Measurements from ENCODE around the gene MMP3.

Gene MMP3

DNA sequence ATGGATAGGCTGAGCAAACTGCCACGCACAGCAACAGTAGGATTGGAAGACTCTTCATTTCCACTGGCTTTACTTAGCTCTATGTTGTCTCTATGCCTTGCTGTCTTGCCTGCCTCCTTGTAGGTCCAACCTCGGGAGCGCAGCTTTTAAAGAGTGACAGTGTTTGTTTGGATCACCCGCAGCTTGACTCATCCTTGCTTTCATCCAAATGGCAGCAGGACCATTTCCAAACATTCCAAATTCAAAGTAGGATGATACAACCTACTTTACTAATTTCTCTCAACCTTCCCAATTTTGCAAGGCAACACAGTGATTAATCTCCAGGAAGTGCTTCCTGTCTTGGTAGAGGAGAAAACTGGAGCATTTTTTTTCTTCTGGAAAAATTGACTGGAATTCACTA lies at the start of gene MMP3:
Gene MMP3, minus strand, starts transcription at position 121 of the 400 bp plus-strand sequence. Its CDS starts 63 bp downstream, at position 58.
- no peak within 1 kb of the TSS for H3K4me3 ChIP-seq (ENCODE audit: insufficient read depth, low read length, poor library complexity, severe bottlenecking)
- no peak within 1 kb of the TSS for H2AFZ ChIP-seq (ENCODE audit: low read depth, low read length, severe bottlenecking)
- H4K20me1 ChIP-seq (ENCODE audit: low read depth, low read length) = no peaks in the 10 kb centered on the region
- H3K9me3 ChIP-seq (ENCODE audit: insufficient read depth, low read length) = no peaks in the 10 kb centered on the region
- H3K9me2 ChIP-seq (replicated peaks; ENCODE audit: insufficient read depth, low read length) = no peaks in the 10 kb centered on the region
- no peaks in the 10 kb centered on the region for H3K79me2 ChIP-seq (ENCODE audit: insufficient read depth, low read length)
- H3K4me2 ChIP-seq (ENCODE audit: low read depth, low read length, poor library complexity, severe bottlenecking) = no peak within 1 kb of the TSS
- no peaks in the 10 kb centered on the region for H3F3A ChIP-seq (ENCODE audit: insufficient read depth)
- TF ChIP-seq, protein P1, sequence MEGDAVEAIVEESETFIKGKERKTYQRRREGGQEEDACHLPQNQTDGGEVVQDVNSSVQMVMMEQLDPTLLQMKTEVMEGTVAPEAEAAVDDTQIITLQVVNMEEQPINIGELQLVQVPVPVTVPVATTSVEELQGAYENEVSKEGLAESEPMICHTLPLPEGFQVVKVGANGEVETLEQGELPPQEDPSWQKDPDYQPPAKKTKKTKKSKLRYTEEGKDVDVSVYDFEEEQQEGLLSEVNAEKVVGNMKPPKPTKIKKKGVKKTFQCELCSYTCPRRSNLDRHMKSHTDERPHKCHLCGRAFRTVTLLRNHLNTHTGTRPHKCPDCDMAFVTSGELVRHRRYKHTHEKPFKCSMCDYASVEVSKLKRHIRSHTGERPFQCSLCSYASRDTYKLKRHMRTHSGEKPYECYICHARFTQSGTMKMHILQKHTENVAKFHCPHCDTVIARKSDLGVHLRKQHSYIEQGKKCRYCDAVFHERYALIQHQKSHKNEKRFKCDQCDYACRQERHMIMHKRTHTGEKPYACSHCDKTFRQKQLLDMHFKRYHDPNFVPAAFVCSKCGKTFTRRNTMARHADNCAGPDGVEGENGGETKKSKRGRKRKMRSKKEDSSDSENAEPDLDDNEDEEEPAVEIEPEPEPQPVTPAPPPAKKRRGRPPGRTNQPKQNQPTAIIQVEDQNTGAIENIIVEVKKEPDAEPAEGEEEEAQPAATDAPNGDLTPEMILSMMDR (IDR thresholded peaks at IDR 0.05; ENCODE audit: insufficient read depth, low read length, poor library complexity, severe bottlenecking) = no peak
- no peak for TF ChIP-seq EZH2phosphoT487 (conservative IDR thresholded peaks at IDR 0.05; ENCODE audit: low read length)
- no peaks in the 10 kb centered on the region for H3K27me3 ChIP-seq (ENCODE audit: low read length)
- no peak within 1 kb of the TSS for H3K9ac ChIP-seq (ENCODE audit: low read length)
- H3K36me3 ChIP-seq (ENCODE audit: low read length) = no peaks in the 10 kb centered on the region
- H3K27ac ChIP-seq (ENCODE audit: low read depth, low read length) = no peak within 1 kb of the TSS

DNA sequence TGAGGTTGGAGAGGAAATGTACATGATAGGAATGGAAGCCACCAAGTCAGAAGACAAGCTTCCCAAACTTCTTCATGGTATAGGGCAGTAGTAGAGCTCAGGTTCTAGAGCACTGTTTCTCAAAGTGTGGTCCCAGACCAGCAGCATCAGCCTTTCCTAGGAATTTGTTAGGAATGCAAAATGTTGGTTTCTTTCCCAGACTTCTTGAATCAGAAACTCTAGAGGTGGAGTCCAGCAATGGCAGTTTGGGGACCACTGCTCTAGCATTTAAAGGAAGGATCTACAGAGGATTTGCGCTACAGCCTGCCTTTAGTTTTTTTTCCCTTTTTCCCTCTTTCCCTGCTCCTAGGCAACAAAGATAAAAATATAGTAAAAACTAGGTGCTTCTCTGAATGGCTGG lies 48.3 kb upstream of the MMP3 start:
- Histone ChIP-seq H2AFZ (ENCODE audit: low read depth, low read length, severe bottlenecking) (no peak overlapping the region), H4K20me1 (ENCODE audit: low read depth, low read length) (no peaks in the 10 kb centered on the region), H3K36me3 (ENCODE audit: low read length) (no peaks in the 10 kb centered on the region), H3F3A (ENCODE audit: insufficient read depth) (no peaks in the 10 kb centered on the region), H3K27ac (ENCODE audit: low read depth, low read length) (no peak overlapping the region), H3K9ac (ENCODE audit: low read length) (no peak overlapping the region), H3K9me2 (replicated peaks; ENCODE audit: insufficient read depth, low read length) (no peaks in the 10 kb centered on the region), H3K4me3 (ENCODE audit: insufficient read depth, low read length, poor library complexity, severe bottlenecking) (no peak overlapping the region), H3K79me2 (ENCODE audit: insufficient read depth, low read length) (no peaks in the 10 kb centered on the region), H3K27me3 (ENCODE audit: low read length) (no peaks in the 10 kb centered on the region), H3K4me2 (ENCODE audit: low read depth, low read length, poor library complexity, severe bottlenecking) (no peak overlapping the region), H3K9me3 (ENCODE audit: insufficient read depth, low read length) (no peaks in the 10 kb centered on the region)
- TF ChIP-seq, protein P1 (IDR thresholded peaks at IDR 0.05; ENCODE audit: insufficient read depth, low read length, poor library complexity, severe bottlenecking) = no peak
- TF ChIP-seq EZH2phosphoT487 (conservative IDR thresholded peaks at IDR 0.05; ENCODE audit: low read length) = no peak

DNA sequence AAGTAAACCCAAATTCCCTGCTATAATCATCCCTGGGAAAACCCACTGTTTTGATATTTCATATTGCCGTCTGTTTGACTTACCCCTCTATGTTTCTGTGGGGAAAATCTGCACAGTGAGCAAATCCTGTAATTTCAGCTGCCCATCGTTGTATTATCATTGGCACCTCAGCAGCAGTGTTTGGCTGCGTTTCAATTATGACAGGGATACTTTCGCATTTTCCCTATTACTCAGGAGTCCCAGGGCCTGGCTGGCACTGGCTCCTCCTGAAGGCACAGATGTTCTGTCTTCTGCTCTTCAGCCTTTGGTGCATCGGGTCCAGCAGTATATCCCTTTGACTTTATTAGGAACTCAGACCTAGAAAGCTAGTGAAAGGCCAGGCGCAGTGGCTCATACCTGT lies 43.6 kb upstream of the MMP3 start:
- Histone ChIP-seq H3K79me2 (ENCODE audit: insufficient read depth, low read length) (no peaks in the 10 kb centered on the region), H3K9me3 (ENCODE audit: insufficient read depth, low read length) (no peaks in the 10 kb centered on the region), H2AFZ (ENCODE audit: low read depth, low read length, severe bottlenecking) (no peak overlapping the region), H3K27ac (ENCODE audit: low read depth, low read length) (no peak overlapping the region), H3K9ac (ENCODE audit: low read length) (no peak overlapping the region), H3K9me2 (replicated peaks; ENCODE audit: insufficient read depth, low read length) (no peaks in the 10 kb centered on the region), H3K27me3 (ENCODE audit: low read length) (no peaks in the 10 kb centered on the region), H3K4me2 (ENCODE audit: low read depth, low read length, poor library complexity, severe bottlenecking) (no peak overlapping the region), H3K4me3 (ENCODE audit: insufficient read depth, low read length, poor library complexity, severe bottlenecking) (no peak overlapping the region), H4K20me1 (ENCODE audit: low read depth, low read length) (no peaks in the 10 kb centered on the region), H3K36me3 (ENCODE audit: low read length) (no peaks in the 10 kb centered on the region), H3F3A (ENCODE audit: insufficient read depth) (no peaks in the 10 kb centered on the region)
- TF ChIP-seq, protein P1 (IDR thresholded peaks at IDR 0.05; ENCODE audit: insufficient read depth, low read length, poor library complexity, severe bottlenecking) = no peak
- no peak for TF ChIP-seq EZH2phosphoT487 (conservative IDR thresholded peaks at IDR 0.05; ENCODE audit: low read length)

Data from SU-DHL-6 (cell line).